OCI-LY1 (cell line): ENCODE measurements around the gene CCDC43.

Experiments
- H2AFZ ChIP-seq: fragments of 200-600 bp; sonication (generic), shearing (Covaris generic); 2 replicates; pipeline ENCODE4 v1.6.0; 2014; ENCODE audit warnings: antibody characterized with exemption, mild to moderate bottlenecking, low read length
- H3F3A ChIP-seq: fragments of 200-600 bp; sonication (generic), shearing (Covaris generic); 2 replicates; pipeline ENCODE4 v1.6.0; 2014; ENCODE audit warnings: mild to moderate bottlenecking, antibody characterized with exemption, low read length, moderate library complexity; ENCODE audit not compliant: insufficient read depth
- H3K27ac ChIP-seq: fragments of 200-600 bp; sonication (generic); 2 replicates; pipeline ENCODE4 v1.5.1; 2014; ENCODE audit warnings: low read length, mixed run types, mild to moderate bottlenecking, low read depth; ENCODE audit not compliant: poor library complexity, severe bottlenecking
- H3K27me3 ChIP-seq: fragments of 200-600 bp; sonication (generic); 2 replicates; pipeline ENCODE4 v1.6.0; 2014; ENCODE audit warnings: antibody characterized with exemption, mild to moderate bottlenecking, low read length, moderate library complexity; ENCODE audit not compliant: insufficient read depth
- H3K36me3 ChIP-seq: fragments of 200-600 bp; sonication (generic); 2 replicates; pipeline ENCODE4 v1.6.1; 2014; ENCODE audit warnings: mild to moderate bottlenecking, antibody characterized with exemption, low read length, moderate library complexity, mixed read lengths; ENCODE audit not compliant: insufficient read depth
- H3K4me1 ChIP-seq: fragments of 200-600 bp; sonication (generic); 2 replicates; pipeline ENCODE4 v1.5.1; 2014; ENCODE audit warnings: mild to moderate bottlenecking, low read length, moderate library complexity; ENCODE audit not compliant: insufficient read depth, severe bottlenecking
- H3K4me2 ChIP-seq: fragments of 200-600 bp; sonication (generic), shearing (Covaris generic); 2 replicates; pipeline ENCODE4 v1.6.1; 2014; ENCODE audit warnings: low read length
- H3K4me3 ChIP-seq: fragments of 200-600 bp; sonication (generic); 2 replicates; pipeline ENCODE4 v1.5.1; 2014; ENCODE audit warnings: low read length, low read depth, mild to moderate bottlenecking, mixed read lengths; ENCODE audit not compliant: poor library complexity, severe bottlenecking
- H3K79me2 ChIP-seq: fragments of 200-600 bp; shearing (Covaris generic); 2 replicates; pipeline ENCODE4 v1.6.1; 2016; ENCODE audit warnings: mixed run types, low read length, mixed read lengths; ENCODE audit not compliant: insufficient read depth
- H3K9ac ChIP-seq: fragments of 200-600 bp; sonication (generic), shearing (Covaris generic); 2 replicates; pipeline ENCODE4 v1.6.1; 2014; ENCODE audit warnings: mild to moderate bottlenecking, low read length, mixed read lengths
- H3K9me2 ChIP-seq: fragments of 200-600 bp; sonication (generic), shearing (Covaris generic); 2 replicates; pipeline ENCODE4 v1.6.1; 2014; ENCODE audit warnings: low read depth, mild to moderate bottlenecking, low read length, mixed read lengths
- H3K9me3 ChIP-seq: fragments of 200-600 bp; shearing (Covaris generic); 2 replicates; pipeline ENCODE4 v1.6.1; 2014; ENCODE audit warnings: low read length, mixed read lengths
- H4K20me1 ChIP-seq: fragments of 200-600 bp; sonication (generic), shearing (Covaris generic); 2 replicates; pipeline ENCODE4 v1.6.0; 2016; ENCODE audit warnings: mild to moderate bottlenecking, low read length; ENCODE audit not compliant: insufficient read depth
- CTCF ChIP-seq: fragments of 200-600 bp; sonication (generic), shearing (Covaris generic); IDR thresholded peaks from 2 replicates; pipeline ENCODE4 v1.5.1; 2017; ENCODE audit warnings: mild to moderate bottlenecking, antibody characterized with exemption, low read length, moderate library complexity, mixed read lengths
- EZH2 ChIP-seq: fragments of 200-600 bp; sonication (generic), shearing (Covaris generic); IDR thresholded peaks from 2 replicates; pipeline ENCODE4 v1.8.0; 2017; ENCODE audit warnings: borderline replicate concordance, mixed run types, mild to moderate bottlenecking, antibody characterized with exemption, low read length, moderate library complexity, mixed read lengths

The CCDC43 gene

GRCh38 chr17:44673893-44674292, 15.7 kb downstream of the CCDC43 start:
- Histone ChIP-seq H3K27ac (no peak overlapping the region), H3K79me2 (no peaks in the 10 kb centered on the region), H3K27me3 (no peaks in the 10 kb centered on the region), H3K9ac (no peak overlapping the region), H3K9me3 (no peaks in the 10 kb centered on the region), H3K4me2 (no peak overlapping the region), H3K4me1 (no peaks in the 10 kb centered on the region), H2AFZ (no peak overlapping the region), H3K36me3 (peaks cover 13% of the 10 kb centered on the region; the same call in 1 of the 2 replicates), H3F3A (no peaks in the 10 kb centered on the region), H3K4me3 (no peak overlapping the region), H4K20me1 (no peaks in the 10 kb centered on the region; the same call in 1 of the 2 replicates), H3K9me2 (no peaks in the 10 kb centered on the region)
- TF ChIP-seq EZH2 = no peak
- no peak for TF ChIP-seq CTCF

GRCh38 chr17:44672479-44673093, 17.0 kb downstream of the CCDC43 start:
- Histone ChIP-seq H3K9me2 (no peaks in the 10 kb centered on the region), H2AFZ (no peak overlapping the region), H3K9ac (no peak overlapping the region), H3K36me3 (no peaks in the 10 kb centered on the region), H3K79me2 (no peaks in the 10 kb centered on the region), H3K27ac (no peak overlapping the region), H3K27me3 (no peaks in the 10 kb centered on the region), H3K4me1 (no peaks in the 10 kb centered on the region), H3K4me2 (no peak overlapping the region), H3K9me3 (no peaks in the 10 kb centered on the region), H3F3A (no peaks in the 10 kb centered on the region), H3K4me3 (no peak overlapping the region), H4K20me1 (no peaks in the 10 kb centered on the region; the same call in 1 of the 2 replicates)
- peak; percentile 73 for TF ChIP-seq CTCF
- TF ChIP-seq EZH2 = no peak

GRCh38 chr17:44666006-44666405, 23.6 kb downstream of the CCDC43 start:
- no peak overlapping the region for H3K4me3 ChIP-seq
- no peak overlapping the region for H2AFZ ChIP-seq
- no peak overlapping the region for H3K9ac ChIP-seq
- no peaks in the 10 kb centered on the region for H4K20me1 ChIP-seq
- no peak overlapping the region for H3K27ac ChIP-seq
- no peaks in the 10 kb centered on the region for H3K9me3 ChIP-seq
- H3K9me2 ChIP-seq = no peaks in the 10 kb centered on the region
- H3K4me1 ChIP-seq = no peaks in the 10 kb centered on the region
- H3K27me3 ChIP-seq = no peaks in the 10 kb centered on the region
- TF ChIP-seq CTCF (no peak), EZH2 (no peak)
- H3F3A ChIP-seq = no peaks in the 10 kb centered on the region
- H3K4me2 ChIP-seq = no peak overlapping the region
- H3K36me3 ChIP-seq = no peaks in the 10 kb centered on the region
- H3K79me2 ChIP-seq = no peaks in the 10 kb centered on the region
